ENCODE data around the gene TMIE.
"Not testable (repeated sequence)": the region's sequence is repeated elsewhere in the genome, so short reads cannot be mapped to it uniquely, and the experiment has no call there.

Gene TMIE

GRCh38 chr3:46729038-46729437 lies 27.8 kb downstream of the TMIE start:
- no peak for DNase-seq

- DNase-seq, result no peak
Measured at GRCh38 chr3:46730819-46731218, 29.6 kb downstream of the TMIE start.

GRCh38 chr3:46731795-46732194 lies 30.6 kb downstream of the TMIE start:
- DNase-seq, result no peak

GRCh38 chr3:46733026-46733800 lies 32.0 kb downstream of the TMIE start:
- no peak for DNase-seq

- no peak for DNase-seq
Measured at GRCh38 chr3:46734773-46735172, 33.6 kb downstream of the TMIE start.

GRCh38 chr3:46736006-46736872 lies 35.0 kb downstream of the TMIE start:
- no peak for DNase-seq

GRCh38 chr3:46737329-46737731 lies 36.1 kb downstream of the TMIE start:
- no peak for DNase-seq

GRCh38 chr3:46739565-46739964 lies 38.4 kb downstream of the TMIE start:
- DNase-seq, result not testable (repeated sequence)

- no peak for DNase-seq
Measured at GRCh38 chr3:46742992-46743585, 41.9 kb downstream of the TMIE start.

- no peak for DNase-seq
Measured at GRCh38 chr3:46746711-46747110, 45.5 kb downstream of the TMIE start.

GRCh38 chr3:46748170-46748569 lies 47.0 kb downstream of the TMIE start:
- DNase-seq, result no peak

GRCh38 chr3:46749129-46749528 lies 47.9 kb downstream of the TMIE start:
- DNase-seq, result no peak

GRCh38 chr3:46750555-46751038 lies 49.4 kb downstream of the TMIE start:
- no peak for DNase-seq

- DNase-seq, result not testable (repeated sequence)
Measured at GRCh38 chr3:46753127-46753526, 51.9 kb downstream of the TMIE start.

GRCh38 chr3:46755646-46756045 lies 54.5 kb downstream of the TMIE start:
- no peak for DNase-seq

GRCh38 chr3:46756642-46757041 lies 55.5 kb downstream of the TMIE start:
- DNase-seq, result no peak

GRCh38 chr3:46759239-46760167 lies 58.3 kb downstream of the TMIE start:
- DNase-seq, result no peak

Measured in AML-193 (cell line).